ENCODE data around the gene FGFBP2.

DNA sequence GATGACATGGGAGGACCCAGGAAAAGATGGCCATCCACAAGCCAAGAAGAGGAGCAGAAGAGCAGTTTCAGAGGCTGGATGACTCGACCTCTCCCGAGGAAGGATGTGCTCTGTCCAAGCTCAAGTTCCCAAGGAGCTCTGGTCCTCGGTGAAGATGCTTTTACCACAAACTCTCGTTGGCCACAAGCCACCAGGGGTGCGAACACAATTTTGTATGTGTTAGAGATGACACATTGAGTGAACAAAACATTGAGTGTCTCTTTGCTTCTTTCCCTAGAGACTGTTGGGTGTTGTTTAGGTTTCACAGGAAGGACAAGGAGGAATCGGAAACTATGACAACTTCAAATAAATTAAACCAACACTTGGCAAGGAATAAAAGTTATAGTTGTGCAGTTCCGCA, 50.7 kb downstream of the FGFBP2 start:
- TF ChIP-seq, protein P1, sequence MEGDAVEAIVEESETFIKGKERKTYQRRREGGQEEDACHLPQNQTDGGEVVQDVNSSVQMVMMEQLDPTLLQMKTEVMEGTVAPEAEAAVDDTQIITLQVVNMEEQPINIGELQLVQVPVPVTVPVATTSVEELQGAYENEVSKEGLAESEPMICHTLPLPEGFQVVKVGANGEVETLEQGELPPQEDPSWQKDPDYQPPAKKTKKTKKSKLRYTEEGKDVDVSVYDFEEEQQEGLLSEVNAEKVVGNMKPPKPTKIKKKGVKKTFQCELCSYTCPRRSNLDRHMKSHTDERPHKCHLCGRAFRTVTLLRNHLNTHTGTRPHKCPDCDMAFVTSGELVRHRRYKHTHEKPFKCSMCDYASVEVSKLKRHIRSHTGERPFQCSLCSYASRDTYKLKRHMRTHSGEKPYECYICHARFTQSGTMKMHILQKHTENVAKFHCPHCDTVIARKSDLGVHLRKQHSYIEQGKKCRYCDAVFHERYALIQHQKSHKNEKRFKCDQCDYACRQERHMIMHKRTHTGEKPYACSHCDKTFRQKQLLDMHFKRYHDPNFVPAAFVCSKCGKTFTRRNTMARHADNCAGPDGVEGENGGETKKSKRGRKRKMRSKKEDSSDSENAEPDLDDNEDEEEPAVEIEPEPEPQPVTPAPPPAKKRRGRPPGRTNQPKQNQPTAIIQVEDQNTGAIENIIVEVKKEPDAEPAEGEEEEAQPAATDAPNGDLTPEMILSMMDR (IDR thresholded peaks at IDR 0.05), result no peak
- TF ChIP-seq POLR2A (IDR thresholded peaks at IDR 0.05), result no peak
